GM13977 (cell line): ENCODE results near the gene SLCO2B1.

Experiments used
- DNase-seq: peaks from one replicate; pipeline ENCODE4 v3.0.0; 2012; ENCODE audit warnings: low spot score
- in situ Hi-C: fragments of 300-500 bp; cut with MboI; formaldehyde crosslinking; loops from one replicate; pipeline ENCODE4 v1.12.0; 2022; ENCODE audit warnings: low sequenced_read_pairs, low pct_unique_long_range_greater_than_20kb, mixed read lengths, inconsistent platforms; ENCODE audit not compliant: unreplicated experiment
- TF ChIP-seq, protein P1 (sequence below): IDR thresholded peaks from 2 replicates; pipeline ENCODE4 v1.5.1; 2012; ENCODE audit warnings: mild to moderate bottlenecking, control low read depth; ENCODE audit not compliant: insufficient read depth; ENCODE audit errors: extremely low read depth, missing control alignments

SLCO2B1 gene

DNA sequence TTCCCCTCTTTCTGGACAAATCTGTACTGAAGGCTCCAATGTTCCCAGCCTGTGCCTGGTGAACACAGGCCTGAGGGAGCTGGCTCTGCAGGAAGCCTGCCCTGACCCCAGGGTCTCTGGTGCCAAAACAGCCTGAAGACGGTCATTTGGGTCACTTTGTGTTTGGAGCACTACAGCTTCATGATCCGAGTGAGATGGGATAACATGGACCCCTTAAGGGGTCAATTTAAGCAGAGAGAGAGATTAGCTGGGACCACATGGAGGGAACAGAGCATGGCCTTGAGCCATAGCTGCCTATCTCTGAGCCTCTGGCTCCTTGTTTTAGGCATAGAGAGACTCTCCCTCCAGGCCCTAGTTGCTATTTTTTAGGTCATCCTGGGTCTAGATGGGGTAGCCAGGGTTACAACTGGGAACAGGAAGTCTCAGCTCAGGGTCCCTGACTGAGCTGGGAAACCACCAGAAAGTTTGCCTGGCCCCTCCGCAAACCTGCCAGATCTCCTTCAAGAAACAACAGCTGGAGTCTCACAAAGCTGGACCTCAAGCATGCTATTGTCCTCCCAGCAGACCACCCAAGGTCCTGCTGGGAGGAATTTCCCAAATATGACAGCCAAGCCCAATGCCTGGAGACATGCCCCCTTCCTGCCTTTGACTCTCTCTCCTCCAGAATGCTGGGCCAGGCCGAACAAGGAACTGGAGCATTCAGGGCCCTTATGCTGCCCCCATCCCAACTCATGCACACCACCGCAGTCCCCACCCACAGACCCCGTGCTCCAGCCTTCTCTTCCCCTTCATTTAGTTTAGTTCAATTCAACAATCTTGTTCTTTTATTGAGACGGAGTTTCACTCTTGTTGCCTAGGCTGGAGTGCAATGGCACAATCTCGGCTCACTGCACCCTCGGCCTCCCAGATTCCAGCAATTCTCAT, 4.0 kb downstream of the SLCO2B1 start:
- in situ Hi-C loops: no loop called here
- TF ChIP-seq, protein P1, sequence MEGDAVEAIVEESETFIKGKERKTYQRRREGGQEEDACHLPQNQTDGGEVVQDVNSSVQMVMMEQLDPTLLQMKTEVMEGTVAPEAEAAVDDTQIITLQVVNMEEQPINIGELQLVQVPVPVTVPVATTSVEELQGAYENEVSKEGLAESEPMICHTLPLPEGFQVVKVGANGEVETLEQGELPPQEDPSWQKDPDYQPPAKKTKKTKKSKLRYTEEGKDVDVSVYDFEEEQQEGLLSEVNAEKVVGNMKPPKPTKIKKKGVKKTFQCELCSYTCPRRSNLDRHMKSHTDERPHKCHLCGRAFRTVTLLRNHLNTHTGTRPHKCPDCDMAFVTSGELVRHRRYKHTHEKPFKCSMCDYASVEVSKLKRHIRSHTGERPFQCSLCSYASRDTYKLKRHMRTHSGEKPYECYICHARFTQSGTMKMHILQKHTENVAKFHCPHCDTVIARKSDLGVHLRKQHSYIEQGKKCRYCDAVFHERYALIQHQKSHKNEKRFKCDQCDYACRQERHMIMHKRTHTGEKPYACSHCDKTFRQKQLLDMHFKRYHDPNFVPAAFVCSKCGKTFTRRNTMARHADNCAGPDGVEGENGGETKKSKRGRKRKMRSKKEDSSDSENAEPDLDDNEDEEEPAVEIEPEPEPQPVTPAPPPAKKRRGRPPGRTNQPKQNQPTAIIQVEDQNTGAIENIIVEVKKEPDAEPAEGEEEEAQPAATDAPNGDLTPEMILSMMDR: no peak
- no peak for DNase-seq

DNA sequence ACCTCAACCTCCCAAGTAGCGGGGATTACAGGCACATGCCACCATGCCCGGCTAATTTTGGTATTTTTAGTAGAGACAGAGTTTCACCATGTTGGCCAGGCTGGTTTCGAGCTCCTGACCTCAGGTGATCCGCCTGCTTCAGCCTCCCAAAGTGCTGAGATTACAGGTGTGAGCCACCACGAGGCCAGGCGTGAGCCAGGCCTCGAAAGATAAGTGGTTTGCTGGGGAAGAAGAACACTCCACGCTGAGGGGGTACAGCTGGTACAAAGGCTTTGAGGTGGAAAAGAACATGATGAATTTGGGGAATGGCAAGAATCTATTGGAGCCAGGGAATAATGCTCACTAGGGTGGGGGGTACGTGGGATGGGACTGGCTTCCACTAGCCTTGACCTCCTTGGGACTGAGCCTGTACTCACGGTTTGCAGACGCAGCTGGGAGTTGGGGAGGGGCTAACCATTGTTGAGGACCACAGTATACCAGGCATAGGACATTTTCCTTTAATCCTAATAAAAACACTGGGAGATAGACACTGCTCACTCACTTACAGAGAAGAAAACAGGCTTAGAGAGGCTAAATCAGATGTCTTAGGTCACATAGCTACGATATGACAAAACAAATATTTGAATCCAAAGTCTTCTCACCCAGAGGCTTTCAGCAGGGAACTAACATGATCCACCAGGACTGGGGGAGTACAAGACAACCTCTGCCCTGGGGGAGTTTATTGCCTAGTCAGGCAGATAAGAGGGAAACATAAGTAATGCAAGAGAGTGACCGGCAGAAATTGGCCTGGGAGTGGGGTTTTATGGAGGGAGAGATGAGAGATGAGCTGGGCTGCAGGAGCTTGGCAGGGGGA, 4.9 kb downstream of the SLCO2B1 start:
- TF ChIP-seq, protein P1: no peak
- in situ Hi-C loops: no loop called here
- no peak for DNase-seq

DNA sequence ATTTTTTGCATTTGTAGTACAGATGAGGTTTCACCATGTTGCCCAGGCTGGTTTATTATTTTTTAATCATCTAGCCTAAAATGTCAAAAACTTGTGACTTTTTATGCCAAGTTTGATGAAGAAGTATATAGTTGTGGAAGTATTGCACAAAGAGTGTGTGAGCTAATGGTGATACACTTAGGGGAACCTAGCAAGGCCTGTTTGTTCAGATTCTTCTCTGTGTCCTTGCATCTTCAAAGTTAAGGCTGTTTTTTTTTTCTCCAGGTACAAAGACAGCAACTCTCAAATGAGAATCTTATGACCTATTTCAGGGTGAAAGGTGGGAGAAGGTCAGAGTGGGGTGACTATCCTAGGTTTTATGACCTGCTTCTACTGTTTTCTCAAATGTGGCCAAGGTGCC, 7.3 kb downstream of the SLCO2B1 start:
- in situ Hi-C loops: no loop called here
- DNase-seq: no peak
- TF ChIP-seq, protein P1: no peak

DNA sequence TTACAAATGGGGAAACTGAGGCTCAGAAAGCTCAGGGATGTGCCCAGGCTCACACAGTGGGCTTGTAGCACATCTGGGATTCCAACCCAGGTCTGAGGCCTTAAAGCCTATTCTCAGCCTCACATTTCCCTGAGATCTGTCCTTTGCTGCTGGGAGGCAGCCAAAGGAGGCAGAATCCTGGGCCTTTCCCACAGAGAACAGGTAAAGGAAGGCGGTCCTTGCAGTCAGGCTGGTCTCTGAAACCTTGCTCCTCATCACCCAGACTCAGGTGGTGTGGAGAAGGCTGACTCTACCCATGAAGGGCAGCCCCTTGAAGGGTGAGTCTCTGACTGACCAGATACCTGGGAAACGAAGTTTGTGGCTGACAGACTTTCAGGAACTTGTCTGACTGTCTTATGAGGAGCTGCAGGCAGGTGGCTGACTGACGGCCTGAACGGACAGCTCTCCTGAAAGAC, 7.8 kb downstream of the SLCO2B1 start:
- TF ChIP-seq, protein P1: no peak
- no peak for DNase-seq
- in situ Hi-C loops: no loop called here

DNA sequence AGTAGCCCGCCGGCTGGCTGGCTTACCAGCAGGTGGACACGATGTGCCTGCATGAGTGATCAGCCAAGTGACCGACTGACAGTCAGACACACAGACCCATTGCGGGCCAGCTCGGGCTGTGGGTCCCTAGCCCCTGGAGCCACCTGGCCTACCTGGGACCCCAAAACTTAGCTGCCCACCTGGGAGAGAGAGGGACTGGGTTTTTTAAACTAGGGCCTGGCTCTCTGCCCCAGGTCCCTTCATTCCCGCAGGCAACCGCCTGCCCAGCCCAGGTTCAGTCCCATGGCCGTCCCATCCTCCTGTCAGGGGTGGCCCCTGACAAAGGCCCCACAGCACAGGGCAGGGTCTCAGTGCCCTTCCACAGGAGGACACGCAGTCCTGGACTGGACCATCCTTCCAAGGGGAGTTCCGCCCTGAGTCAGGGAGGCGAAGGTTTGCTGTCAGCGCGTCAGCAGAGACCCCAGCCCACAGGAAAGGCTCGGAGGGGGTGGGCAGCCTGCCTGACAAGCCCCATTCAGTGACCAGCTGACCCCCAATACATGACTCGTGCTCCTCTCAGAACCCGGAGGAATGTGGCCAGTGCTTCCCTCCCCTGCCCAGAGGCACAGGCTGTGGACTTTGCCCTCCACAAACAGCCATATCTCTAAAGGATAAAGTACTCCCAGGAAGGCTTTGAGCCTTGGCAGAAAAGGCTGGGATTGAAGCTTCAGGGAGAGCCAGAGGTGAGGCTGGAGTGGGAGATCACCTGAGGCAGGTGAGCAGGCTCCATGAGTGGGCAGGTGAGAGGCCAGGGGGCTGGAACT, 8.4 kb downstream of the SLCO2B1 start:
- in situ Hi-C loops: no loop called here
- no peak for DNase-seq
- TF ChIP-seq, protein P1: no peak
